Peyer's patch (tissue), 4 donors: ENCODE results near the gene HPSE2. TPM values are rescaled to one million over a fixed set of nuclear protein-coding genes. Genes with fewer than 3 reads are reported as not detected.

Source experiments
- DNase-seq, 3 donors: peaks; one replicate each; pipeline ENCODE4 v3.0.0-alpha.2; 2017 to 2019
- H3K27ac ChIP-seq, 4 donors: fragments of 200-600 bp; sonication (generic); one replicate each; pipeline ENCODE4 v1.5.1; 2016 to 2019
- H3K27me3 ChIP-seq, 2 donors: fragments of 200-600 bp; sonication (generic); one replicate each; pipeline ENCODE4 v1.5.1; 2019
- H3K36me3 ChIP-seq, 3 donors: fragments of 200-600 bp; sonication (generic); one replicate each; pipeline ENCODE4 v1.5.1; 2016 to 2019
- H3K4me1 ChIP-seq, 4 donors: fragments of 200-600 bp; sonication (generic); one replicate each; pipeline ENCODE4 v1.5.1; 2016 to 2019
- H3K4me3 ChIP-seq, 4 donors: fragments of 200-600 bp; sonication (generic); 1 replicate in 3 of 4; 2 replicates in 1 of 4; pipeline ENCODE4 v1.5.1; 2016 to 2019; ENCODE audit warnings: mild to moderate bottlenecking in 1 of 4
- H3K9me3 ChIP-seq, 4 donors: fragments of 200-600 bp; sonication (generic); one replicate each; pipeline ENCODE4 v1.5.1; 2016 to 2019; ENCODE audit warnings: mild to moderate bottlenecking in 1 of 4
- CTCF ChIP-seq, 6 experiments: fragments of 450-650 bp in 4 of 6; fragments of 200-600 bp in 2 of 6; sonication (generic) in 1 of 6; IDR thresholded peaks; one replicate each; pipeline ENCODE4 v1.5.1; 2017 to 2019; ENCODE audit warnings: antibody characterized with exemption in 6 of 6, mild to moderate bottlenecking in 3 of 6, moderate library complexity in 1 of 6
- POLR2A ChIP-seq, 2 donors: fragments of 450-650 bp; IDR thresholded peaks; one replicate each; pipeline ENCODE4 v1.5.1; 2017; ENCODE audit warnings: antibody characterized with exemption in 2 of 2, mild to moderate bottlenecking in 2 of 2, moderate library complexity in 2 of 2
- total RNA-seq, 4 donors: library from RNA; depleted of rRNA; stranded (reverse); fragments of >200 nt; gene quantifications; one replicate each; pipeline ENCODE4 v1.1.0, GENCODE V29; 2016

Gene HPSE2
- total RNA-seq, 4 donors from 2014 or later, result 3.0 to 15.7 (median 7.4) TPM

- DNase-seq, result no peak
- Histone ChIP-seq H3K4me3 (no peak overlapping the region), H3K27me3 (no peaks in the 10 kb centered on the region), H3K27ac (no peak overlapping the region), H3K9me3 (no peaks in the 10 kb centered on the region), H3K4me1 (no peaks in the 10 kb centered on the region), H3K36me3 (peaks cover 0 to 81% (median 0%) of the 10 kb centered on the region in 3 donors)
- TF ChIP-seq CTCF (IDR thresholded peaks at IDR 0.05) (no peak), POLR2A (IDR thresholded peaks at IDR 0.05) (no peak)
These were observed 806.2 kb downstream of the HPSE2 start for GRCh38 chr10:98429320-98430072.

- H3K4me1 ChIP-seq, result no peaks in the 10 kb centered on the region
- no peaks in the 10 kb centered on the region for H3K9me3 ChIP-seq
- H3K36me3 ChIP-seq, result peaks cover 0 to 81% (median 0%) of the 10 kb centered on the region in 3 donors
- no peak for DNase-seq
- no peak overlapping the region for H3K4me3 ChIP-seq
- no peaks in the 10 kb centered on the region for H3K27me3 ChIP-seq
- no peak overlapping the region for H3K27ac ChIP-seq
- TF ChIP-seq CTCF (IDR thresholded peaks at IDR 0.05) (no peak), POLR2A (IDR thresholded peaks at IDR 0.05) (no peak)
These were observed 808.6 kb downstream of the HPSE2 start for GRCh38 chr10:98427011-98427515.

GRCh38 chr10:98425511-98426352 is 809.9 kb downstream of the HPSE2 start:
- no peaks in the 10 kb centered on the region for H3K9me3 ChIP-seq
- H3K4me1 ChIP-seq, result no peaks in the 10 kb centered on the region
- no peak overlapping the region for H3K27ac ChIP-seq
- DNase-seq, result peak in 2 of 3 donors; percentile 37 to 77
- no peak overlapping the region for H3K4me3 ChIP-seq
- H3K36me3 ChIP-seq, result peaks cover 0 to 74% (median 0%) of the 10 kb centered on the region in 3 donors
- TF ChIP-seq CTCF (IDR thresholded peaks at IDR 0.05) (peak; percentile 1 to 73 (median 53)), POLR2A (IDR thresholded peaks at IDR 0.05) (no peak)
- no peaks in the 10 kb centered on the region for H3K27me3 ChIP-seq

GRCh38 chr10:98424295-98425254 is 811.1 kb downstream of the HPSE2 start:
- no peak overlapping the region for H3K27ac ChIP-seq
- H3K27me3 ChIP-seq, result no peaks in the 10 kb centered on the region
- H3K4me3 ChIP-seq, result no peak overlapping the region
- no peak for TF ChIP-seq CTCF (IDR thresholded peaks at IDR 0.05)
- TF ChIP-seq POLR2A (IDR thresholded peaks at IDR 0.05), result no peak
- peaks cover 0 to 69% (median 0%) of the 10 kb centered on the region in 3 donors for H3K36me3 ChIP-seq
- peak in 1 of 3 donors; percentile 41 for DNase-seq
- no peaks in the 10 kb centered on the region for H3K9me3 ChIP-seq
- no peaks in the 10 kb centered on the region for H3K4me1 ChIP-seq

GRCh38 chr10:98423691-98424120 is 811.9 kb downstream of the HPSE2 start:
- Histone ChIP-seq H3K36me3 (peaks cover 0 to 70% (median 0%) of the 10 kb centered on the region in 3 donors), H3K4me3 (no peak overlapping the region), H3K27me3 (no peaks in the 10 kb centered on the region), H3K9me3 (no peaks in the 10 kb centered on the region), H3K4me1 (no peaks in the 10 kb centered on the region), H3K27ac (no peak overlapping the region)
- peak in 1 of 3 donors; percentile 42 for DNase-seq
- TF ChIP-seq CTCF (IDR thresholded peaks at IDR 0.05) (peak in 2 of 6 experiments; percentile 6 to 37), POLR2A (IDR thresholded peaks at IDR 0.05) (no peak)
